Measurements from ENCODE around the gene CPED1.
"Not testable (repeated sequence)": the region's sequence is repeated elsewhere in the genome, so short reads cannot be mapped to it uniquely, and the experiment has no call there.

The CPED1 gene

DNA sequence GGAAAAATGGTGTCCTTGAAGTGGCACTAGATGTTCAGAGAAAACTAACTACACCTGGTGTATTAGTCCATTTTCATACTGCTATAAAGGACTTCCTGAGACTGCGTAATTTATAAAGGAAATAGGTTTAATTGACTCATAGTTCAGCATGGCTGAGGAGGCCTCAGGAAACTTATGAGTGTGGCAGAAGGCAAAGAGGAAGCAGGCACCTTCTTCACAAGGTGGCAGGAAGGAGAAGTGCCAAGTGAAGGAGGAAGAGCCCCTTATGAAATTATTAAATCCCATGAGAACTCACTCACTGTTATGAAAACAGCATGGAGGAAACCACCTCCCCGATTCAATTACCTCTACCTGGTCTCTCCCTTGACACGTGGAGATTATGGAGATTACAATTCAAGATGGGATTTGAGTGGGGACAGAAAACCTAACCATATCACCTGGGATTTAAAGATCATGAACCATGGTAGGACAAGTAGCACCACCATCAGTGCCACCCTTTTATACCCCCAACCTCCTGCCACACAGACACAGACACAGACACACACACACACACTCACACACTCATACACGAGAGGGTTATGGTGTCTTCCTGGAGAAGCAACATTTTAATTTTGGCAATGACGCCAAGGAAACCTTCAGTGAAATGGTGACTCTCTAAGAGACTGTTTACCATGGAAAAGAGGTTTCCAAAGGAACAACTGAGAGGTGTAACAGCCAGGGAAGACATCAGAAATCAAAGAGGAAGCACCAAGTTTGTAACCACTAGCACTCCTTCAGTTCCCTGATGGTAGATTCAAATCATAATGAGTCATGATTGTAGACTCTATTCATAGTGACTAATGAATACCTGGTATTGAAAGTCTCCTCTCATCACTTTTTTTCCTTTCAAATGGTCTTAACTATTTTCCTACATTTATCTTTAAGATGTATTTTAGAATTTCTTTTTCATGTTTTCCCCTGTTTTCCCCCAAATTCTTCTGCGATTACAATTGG lies 298.5 kb downstream of the CPED1 start:
- DNase-seq (ENCODE audit: low spot score) = no peak

GRCh38 chr7:121288894-121289293 lies 300.4 kb downstream of the CPED1 start:
- DNase-seq (ENCODE audit: low spot score) = no peak

DNA sequence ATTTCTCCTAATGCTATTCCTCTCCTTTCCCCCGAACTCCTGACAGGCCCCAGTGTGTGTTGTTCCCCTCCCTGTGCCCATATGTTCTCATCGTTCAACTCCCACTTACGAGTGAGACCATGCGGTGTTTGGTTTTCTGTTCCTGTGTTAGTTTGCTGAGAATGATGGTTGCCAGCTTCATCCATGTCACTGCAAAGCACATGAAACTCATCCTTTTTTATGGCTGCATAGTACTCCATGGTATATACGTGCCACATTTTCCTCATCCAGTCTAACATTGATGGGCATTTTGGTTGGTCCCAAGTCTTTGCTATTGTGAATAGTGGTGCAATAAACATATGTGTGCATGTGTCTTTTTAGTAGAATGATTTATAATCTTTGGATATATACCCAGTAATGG lies 301.4 kb downstream of the CPED1 start:
- DNase-seq (ENCODE audit: low spot score) = not testable (repeated sequence)

- DNase-seq (ENCODE audit: low spot score) = no peak
These were observed 306.0 kb downstream of the CPED1 start for GRCh38 chr7:121294448-121294992.

DNA sequence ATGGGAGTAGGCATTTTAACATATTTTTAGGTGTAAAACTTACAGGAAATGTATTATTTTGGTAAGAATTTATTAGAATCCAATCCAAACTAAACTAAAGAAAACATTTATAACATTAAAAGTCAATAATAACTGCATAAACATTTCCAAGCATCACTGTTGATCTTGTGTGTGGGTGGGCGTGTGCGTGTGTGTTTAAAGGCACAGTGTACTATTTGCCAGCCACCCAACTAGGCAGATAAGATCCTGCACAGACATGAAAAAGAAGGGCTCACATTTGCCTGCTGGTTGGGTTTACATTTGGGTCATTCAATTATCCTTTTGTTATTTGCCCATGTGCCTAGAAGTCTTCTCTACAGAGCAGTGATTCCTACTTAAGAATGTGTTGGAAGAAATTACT lies 309.3 kb downstream of the CPED1 start:
- no peak for DNase-seq (ENCODE audit: low spot score)

- DNase-seq (ENCODE audit: low spot score) = no peak
These were observed 310.3 kb downstream of the CPED1 start for GRCh38 chr7:121298831-121299239.

- no peak for DNase-seq (ENCODE audit: low spot score)
These were observed 312.3 kb downstream of the CPED1 start for GRCh38 chr7:121300685-121301420.

DNA sequence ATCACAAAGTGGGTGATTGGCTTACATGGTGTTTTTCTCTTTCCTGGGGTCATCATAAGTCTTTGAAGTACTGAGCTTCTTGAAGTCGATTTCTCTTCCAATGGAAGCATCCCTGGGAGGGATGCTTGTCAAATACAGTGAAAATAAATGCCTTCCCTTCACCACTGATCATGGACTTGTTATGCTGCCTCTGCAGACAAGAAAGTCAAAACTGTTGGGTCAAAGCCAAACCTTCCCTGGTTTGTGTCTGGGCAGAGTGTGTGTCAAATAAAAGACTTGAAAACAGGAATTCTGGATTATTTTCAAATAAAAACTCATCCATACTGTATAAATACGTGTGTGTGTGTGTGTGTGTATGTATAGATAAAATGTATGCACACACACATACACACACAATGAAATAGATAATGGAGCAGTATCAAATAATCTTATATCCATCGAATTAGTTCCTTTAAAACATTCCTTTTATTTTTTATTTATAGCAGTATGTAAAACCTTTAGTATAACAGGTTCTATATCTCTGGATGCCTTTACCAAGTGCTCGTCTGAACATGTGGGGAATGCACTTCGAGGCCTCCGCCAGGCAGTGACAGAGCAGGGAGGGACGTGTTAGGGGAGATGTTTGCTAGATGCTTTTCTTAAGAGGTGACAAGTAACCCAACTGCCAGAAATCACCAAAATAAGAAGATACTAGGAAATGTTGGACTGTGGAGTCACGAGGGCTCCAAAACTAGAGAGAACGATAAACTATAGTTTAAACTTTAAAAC lies 313.1 kb downstream of the CPED1 start:
- DNase-seq (ENCODE audit: low spot score) = no peak

DNA sequence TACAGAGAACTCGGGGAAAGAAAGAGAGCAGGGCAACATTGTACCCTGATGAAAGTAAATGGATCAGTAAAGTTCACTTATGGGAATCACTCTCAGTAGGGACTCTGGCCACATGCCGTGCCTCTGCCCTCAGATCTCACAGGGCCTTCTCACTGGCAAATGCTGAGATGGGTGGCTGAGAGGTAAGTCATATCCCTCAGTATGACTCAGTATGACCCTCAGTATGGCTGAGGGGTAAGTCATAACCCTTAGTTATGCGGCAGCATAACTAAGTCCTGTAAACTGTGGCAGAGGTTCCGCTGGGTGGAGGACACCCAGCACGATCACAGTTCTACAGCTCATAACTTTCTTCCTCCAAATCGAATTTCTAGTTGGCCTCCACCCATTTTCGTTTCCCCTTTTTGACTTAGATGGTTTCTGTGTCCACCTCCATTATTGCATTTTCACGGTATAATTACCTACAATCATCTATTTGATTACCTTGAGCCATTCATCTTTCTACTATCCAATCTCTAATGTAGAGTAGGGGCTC lies 313.8 kb downstream of the CPED1 start:
- no peak for DNase-seq (ENCODE audit: low spot score)

- no peak for DNase-seq (ENCODE audit: low spot score)
These were observed 315.1 kb downstream of the CPED1 start for GRCh38 chr7:121303422-121304101.

- no peak for DNase-seq (ENCODE audit: low spot score)
These were observed 315.7 kb downstream of the CPED1 start for GRCh38 chr7:121304102-121304658.

DNA sequence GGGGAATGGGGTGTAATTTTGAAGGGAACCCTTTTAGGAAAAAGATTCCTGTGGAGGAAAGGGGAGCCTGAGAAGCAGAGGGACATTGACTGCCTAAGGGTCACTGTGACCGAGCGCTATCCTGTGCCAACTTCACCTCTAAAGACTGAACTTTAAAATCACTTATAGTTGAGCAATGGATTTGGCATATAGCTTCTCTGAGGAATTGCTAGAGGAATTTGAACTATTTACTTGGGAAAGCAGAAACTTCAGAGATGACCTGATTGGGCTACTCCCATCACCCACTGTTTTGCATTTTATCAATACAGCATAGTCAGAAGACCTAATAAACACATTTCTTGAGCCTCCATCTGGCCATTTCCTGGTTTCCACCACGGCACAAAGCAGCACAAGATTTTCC lies 316.6 kb downstream of the CPED1 start:
- no peak for DNase-seq (ENCODE audit: low spot score)

GRCh38 chr7:121306565-121306964 lies 318.1 kb downstream of the CPED1 start:
- DNase-seq (ENCODE audit: low spot score) = no peak

DNA sequence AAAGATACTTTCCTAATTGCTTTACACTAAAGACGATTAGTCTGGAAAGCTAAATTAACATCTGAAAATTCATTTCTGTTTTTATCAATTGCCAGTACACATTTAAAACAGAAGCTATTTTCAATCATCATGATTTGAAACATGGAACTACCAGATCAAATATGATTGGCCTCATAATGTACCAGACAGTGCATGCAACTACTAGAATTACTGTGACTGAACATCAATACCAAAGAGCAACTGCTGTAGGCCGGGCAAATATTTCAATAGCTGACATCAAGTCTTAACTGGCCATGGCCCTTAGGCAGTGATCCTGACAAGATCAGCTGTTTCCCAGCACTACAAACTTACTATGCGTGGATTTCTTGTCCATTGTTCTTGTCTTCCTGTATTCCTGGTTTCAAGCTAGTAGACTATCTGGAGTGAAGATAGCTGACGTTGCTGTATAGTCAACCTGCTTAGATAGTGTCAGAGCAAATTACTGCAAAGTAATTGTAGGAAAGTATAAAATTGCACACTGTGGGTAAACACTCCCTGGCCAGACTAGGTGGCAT lies 318.6 kb downstream of the CPED1 start:
- DNase-seq (ENCODE audit: low spot score) = no peak

GRCh38 chr7:121313220-121313792 lies 324.8 kb downstream of the CPED1 start:
- DNase-seq (ENCODE audit: low spot score) = no peak

- DNase-seq (ENCODE audit: low spot score) = peak; percentile 77
These were observed 325.5 kb downstream of the CPED1 start for GRCh38 chr7:121313793-121314676.

DNA sequence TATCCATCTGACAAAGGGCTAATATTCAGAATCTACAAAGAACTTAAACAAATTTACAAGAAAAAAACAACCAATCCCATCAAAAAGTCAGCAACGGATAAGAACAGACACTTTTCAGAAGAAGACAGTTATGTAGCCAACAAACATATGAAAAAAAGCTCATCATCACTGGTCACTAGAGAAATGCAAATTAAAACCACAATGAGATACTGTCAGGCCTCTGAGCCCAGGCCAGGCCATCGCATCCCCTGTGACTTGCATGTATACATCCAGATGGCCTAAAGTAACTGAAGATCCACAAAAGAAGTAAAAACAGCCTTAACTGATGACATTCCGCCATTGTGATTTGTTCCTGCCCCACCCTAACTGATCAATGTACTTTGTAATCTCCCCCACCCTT lies 326.7 kb downstream of the CPED1 start:
- DNase-seq (ENCODE audit: low spot score) = not testable (repeated sequence)

DNA sequence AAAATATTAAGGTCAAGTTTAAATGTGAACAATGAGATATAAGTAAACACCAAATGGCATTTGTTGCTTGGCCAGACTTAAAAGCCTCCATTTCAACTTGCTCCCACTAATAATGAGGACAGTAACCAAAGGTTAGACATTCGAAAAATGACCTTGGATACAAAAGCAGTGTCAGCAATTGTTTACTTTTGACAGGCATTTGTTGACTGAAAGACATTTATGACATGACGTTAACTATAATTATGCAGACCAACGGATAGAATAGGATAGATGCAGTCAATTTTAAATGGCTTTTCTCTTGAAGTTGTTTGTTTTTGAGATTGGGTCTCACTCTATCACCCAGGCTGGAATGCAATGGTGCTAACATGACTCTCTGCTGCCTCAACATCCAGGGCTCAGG lies 333.9 kb downstream of the CPED1 start:
- no peak for DNase-seq (ENCODE audit: low spot score)
